B cell (primary cell): Measurements from ENCODE around the gene KCNH1. TPM values are rescaled to one million over a fixed set of nuclear protein-coding genes. Genes with fewer than 3 reads are reported as not detected.

ENCODE experiments used
- ATAC-seq: fragments of 200-7000 bp; cut with Tn5 transposase; one replicate; pipeline ENCODE4 v1.10.0; 2021; ENCODE audit warnings: low read depth, mild to moderate bottlenecking, moderate number of reproducible peaks, moderate library complexity
- CTCF ChIA-PET: fragments of 350-600 bp; sonication (Branson Sonifier 250); formaldehyde crosslinking; loops from one replicate; lab custom pipeline; 2021; ENCODE audit warnings: antibody characterized with exemption, inconsistent platforms; lab: Charles Lee
- POLR2A ChIA-PET: fragments of 350-600 bp; sonication (Branson Sonifier 250); formaldehyde crosslinking; loops from one replicate; lab custom pipeline; 2021; ENCODE audit warnings: antibody characterized with exemption; lab: Charles Lee
- DNase-seq: peaks from one replicate; pipeline ENCODE4 v3.0.0; 2013
- H2AFZ ChIP-seq: 2 replicates; pipeline ENCODE4 v1.6.1; 2012; ENCODE audit warnings: mild to moderate bottlenecking, low read depth, low read length; ENCODE audit not compliant: insufficient read depth, poor library complexity, severe bottlenecking
- H3K27ac ChIP-seq, 2 donors: 1 replicate in 1 of 2; 2 replicates in 1 of 2; pipeline ENCODE4 v1.5.1; 2012 to 2013; ENCODE audit warnings: low read length in 2 of 2, mild to moderate bottlenecking in 2 of 2, moderate library complexity in 1 of 2
- H3K27me3 ChIP-seq, 4 experiments: fragments of 200-600 bp in 1 of 4; sonication (generic) in 1 of 4; replicated peaks in 1 of 4; 1 replicate in 2 of 4; 2 replicates in 2 of 4; pipeline versions ENCODE4 v1.6.1 to v1.7.0; 2013 to 2016; ENCODE audit warnings: low read length in 3 of 4, mild to moderate bottlenecking in 2 of 4, mixed read lengths in 1 of 4, moderate library complexity in 1 of 4; ENCODE audit not compliant: insufficient read depth in 4 of 4, control insufficient read depth in 3 of 4; ENCODE audit errors: control extremely low read depth in 1 of 4
- H3K36me3 ChIP-seq, 2 experiments: replicated peaks in 1 of 2; 1 replicate in 1 of 2; 2 replicates in 1 of 2; pipeline versions ENCODE4 v1.6.1 to v1.7.1; 2013; ENCODE audit warnings: low read length in 1 of 2; ENCODE audit not compliant: insufficient read depth in 2 of 2, control insufficient read depth in 1 of 2; ENCODE audit errors: control extremely low read depth in 1 of 2, extremely low read depth in 1 of 2
- H3K4me1 ChIP-seq, 2 donors: fragments of 200-600 bp in 1 of 2; sonication (generic) in 1 of 2; 1 replicate in 1 of 2; 2 replicates in 1 of 2; pipeline versions ENCODE4 v1.5.1 to v1.6.1; 2013 to 2017; ENCODE audit warnings: low read length in 2 of 2; ENCODE audit not compliant: control insufficient read depth in 2 of 2, insufficient read depth in 2 of 2
- H3K4me2 ChIP-seq: replicated peaks from 2 replicates; pipeline ENCODE3; 2012; ENCODE audit warnings: mild to moderate bottlenecking, low read depth, low read length; ENCODE audit not compliant: poor library complexity, severe bottlenecking
- H3K4me3 ChIP-seq, 5 experiments: fragments of 200-600 bp in 1 of 5; sonication (generic) in 1 of 5; 1 replicate in 3 of 5; 2 replicates in 2 of 5; pipeline versions ENCODE4 v1.5.1 to v1.7.0; 2011 to 2016; ENCODE audit warnings: low read length in 4 of 5, mild to moderate bottlenecking in 4 of 5, low read depth in 2 of 5, control low read depth in 1 of 5, moderate library complexity in 1 of 5; ENCODE audit not compliant: insufficient read depth in 1 of 5; ENCODE audit errors: control extremely low read depth in 1 of 5, extremely low read depth in 1 of 5
- H3K79me2 ChIP-seq: fragments of 200-600 bp; sonication (generic); one replicate; pipeline ENCODE4 v1.6.0; 2016; ENCODE audit warnings: low read length; ENCODE audit not compliant: control insufficient read depth, insufficient read depth
- H3K9ac ChIP-seq: fragments of 200-600 bp; sonication (generic); 2 replicates; pipeline ENCODE4 v1.6.1; 2017; ENCODE audit warnings: mild to moderate bottlenecking, low read length, moderate library complexity
- H3K9me3 ChIP-seq, 3 donors: one replicate each; pipeline versions ENCODE4 v1.6.1 to v1.7.1; 2013; ENCODE audit warnings: low read length in 2 of 3; ENCODE audit not compliant: control insufficient read depth in 2 of 3, insufficient read depth in 1 of 3; ENCODE audit errors: control extremely low read depth in 1 of 3
- H4K20me1 ChIP-seq: 2 replicates; pipeline ENCODE4 v1.6.0; 2012; ENCODE audit warnings: mild to moderate bottlenecking, low read length; ENCODE audit not compliant: insufficient read depth, control insufficient read depth, poor library complexity, severe bottlenecking
- H3K27ac Mint-ChIP-seq: one replicate; pipeline ENCODE4 v1.8.0; 2021; ENCODE audit warnings: mixed read lengths
- H3K27me3 Mint-ChIP-seq: one replicate; pipeline ENCODE4 v1.8.0; 2021; ENCODE audit warnings: mixed read lengths
- H3K4me1 Mint-ChIP-seq: one replicate; pipeline ENCODE4 v1.8.0; 2021; ENCODE audit warnings: mixed read lengths
- H3K4me3 Mint-ChIP-seq: one replicate; pipeline ENCODE4 v1.8.0; 2021; ENCODE audit warnings: mixed read lengths
- H3K9me3 Mint-ChIP-seq: one replicate; pipeline ENCODE4 v1.8.0; 2022; ENCODE audit warnings: mixed read lengths; ENCODE audit not compliant: insufficient read depth
- EZH2 ChIP-seq: IDR thresholded peaks from 2 replicates; pipeline ENCODE4 v1.6.1; 2012; ENCODE audit warnings: borderline replicate concordance, low read depth, mild to moderate bottlenecking, moderate library complexity, low read length; ENCODE audit not compliant: insufficient read depth, poor library complexity, severe bottlenecking
- WGBS: methylation state at CpG from one replicate; pipeline ENCODE4 v1.1.5; 2013; ENCODE audit warnings: missing lambda C conversion rate; ENCODE audit not compliant: insufficient coverage; 5-methylcytosine and 5-hydroxymethylcytosine counted together
- intact Hi-C: fragments of 100-400 bp; cut with micrococcal nuclease; formaldehyde crosslinking; loops from one replicate; pipeline ENCODE4 v1.10.0; 2022
- polyA plus RNA-seq: library from polyadenylated mRNA; depleted of rRNA; stranded (reverse); fragments of >200 nt; gene quantifications from 2 replicates; pipeline ENCODE4 v1.2.3, GENCODE V29; 2012
- total RNA-seq, 2 donors: library from RNA; stranded (reverse); fragments of 120-200 nt in 1 of 2; gene quantifications; 1 replicate in 1 of 2; 2 replicates in 1 of 2; pipeline versions ENCODE4 v1.2.3 to v1.2.4, GENCODE V29; 2013 to 2022
- TF ChIP-seq, protein P1 (sequence below): fragments of 200-600 bp; IDR thresholded peaks from one replicate; pipeline ENCODE4 v1.8.0; 2022; ENCODE audit warnings: antibody characterized with exemption, mild to moderate bottlenecking

The KCNH1 gene
- total and polyA plus RNA-seq, 2 donors (not counting 1 experiment from before 2014, with no cell fraction given): not detected

DNA sequence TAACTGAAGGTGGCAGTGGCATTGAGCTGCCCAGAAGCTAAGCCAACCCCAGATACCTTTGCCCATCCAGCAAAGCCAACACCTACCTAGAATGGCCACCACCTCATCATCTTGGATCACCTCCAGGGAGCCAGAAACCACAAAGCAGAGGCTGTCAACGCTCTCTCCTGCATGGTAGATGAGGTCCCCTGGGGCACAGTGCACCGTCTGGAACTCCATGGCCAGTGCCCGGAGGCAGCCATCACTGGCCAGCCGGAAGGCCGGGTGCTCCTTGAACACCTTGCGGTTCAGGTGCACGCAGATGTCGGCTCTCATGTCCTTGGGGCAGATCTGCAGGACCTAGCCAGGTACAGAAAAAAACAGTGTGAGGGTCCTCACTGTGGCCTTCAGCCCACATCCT lies 336.5 kb downstream of the KCNH1 start:
- Histone ChIP-seq H3K79me2 (no peaks in the 10 kb centered on the region), H3K27ac (no peak overlapping the region), H3K9me3 (no peaks in the 10 kb centered on the region), H3K4me3 (no peak overlapping the region), H3K36me3 (no peaks in the 10 kb centered on the region), H3K4me2 (no peak overlapping the region), H3K27me3 (peaks cover 0 to 2% (median 0%) of the 10 kb centered on the region in 4 experiments), H2AFZ (no peak overlapping the region), H3K9ac (no peak overlapping the region), H3K4me1 (no peaks in the 10 kb centered on the region), H4K20me1 (no peaks in the 10 kb centered on the region)
- TF ChIP-seq, protein P1, sequence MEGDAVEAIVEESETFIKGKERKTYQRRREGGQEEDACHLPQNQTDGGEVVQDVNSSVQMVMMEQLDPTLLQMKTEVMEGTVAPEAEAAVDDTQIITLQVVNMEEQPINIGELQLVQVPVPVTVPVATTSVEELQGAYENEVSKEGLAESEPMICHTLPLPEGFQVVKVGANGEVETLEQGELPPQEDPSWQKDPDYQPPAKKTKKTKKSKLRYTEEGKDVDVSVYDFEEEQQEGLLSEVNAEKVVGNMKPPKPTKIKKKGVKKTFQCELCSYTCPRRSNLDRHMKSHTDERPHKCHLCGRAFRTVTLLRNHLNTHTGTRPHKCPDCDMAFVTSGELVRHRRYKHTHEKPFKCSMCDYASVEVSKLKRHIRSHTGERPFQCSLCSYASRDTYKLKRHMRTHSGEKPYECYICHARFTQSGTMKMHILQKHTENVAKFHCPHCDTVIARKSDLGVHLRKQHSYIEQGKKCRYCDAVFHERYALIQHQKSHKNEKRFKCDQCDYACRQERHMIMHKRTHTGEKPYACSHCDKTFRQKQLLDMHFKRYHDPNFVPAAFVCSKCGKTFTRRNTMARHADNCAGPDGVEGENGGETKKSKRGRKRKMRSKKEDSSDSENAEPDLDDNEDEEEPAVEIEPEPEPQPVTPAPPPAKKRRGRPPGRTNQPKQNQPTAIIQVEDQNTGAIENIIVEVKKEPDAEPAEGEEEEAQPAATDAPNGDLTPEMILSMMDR: no peak
- TF ChIP-seq EZH2: no peak
- no peak overlapping the region for H3K4me3 Mint-ChIP-seq
- intact Hi-C loops: no loop called here
- ATAC-seq: no peak
- ChIA-PET CTCF (no interaction called here), POLR2A (no interaction called here)
- no peaks in the 10 kb centered on the region for H3K9me3 Mint-ChIP-seq
- H3K27ac Mint-ChIP-seq: no peak overlapping the region
- peaks cover 12% of the 10 kb centered on the region for H3K27me3 Mint-ChIP-seq
- no peaks in the 10 kb centered on the region for H3K4me1 Mint-ChIP-seq
- DNase-seq: no peak
- WGBS: 90% methylated on average over 8 of the region's 8 CpGs

DNA sequence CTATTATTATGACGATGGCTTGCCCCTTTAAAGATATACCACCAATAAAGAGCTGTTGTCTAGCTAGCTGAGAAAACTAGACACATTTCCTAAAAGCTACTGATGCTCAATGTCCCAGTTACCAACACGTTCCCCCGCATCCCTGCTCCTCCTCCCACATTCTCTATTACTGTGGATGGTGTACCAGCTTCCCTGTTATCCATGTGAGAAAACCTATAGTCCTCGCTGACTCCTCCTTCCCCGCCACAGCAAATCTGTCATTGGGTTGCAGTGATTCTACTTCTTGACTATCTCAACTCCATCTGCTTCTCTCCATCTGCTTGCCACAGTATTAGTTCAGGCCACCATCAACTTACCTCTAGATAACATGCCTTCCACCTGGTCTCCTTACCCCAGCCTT lies 337.5 kb downstream of the KCNH1 start:
- Histone ChIP-seq H3K4me1 (no peaks in the 10 kb centered on the region), H3K9ac (no peak overlapping the region), H2AFZ (no peak overlapping the region), H3K27me3 (no peaks in the 10 kb centered on the region), H3K4me2 (no peak overlapping the region), H3K79me2 (no peaks in the 10 kb centered on the region), H3K36me3 (no peaks in the 10 kb centered on the region), H3K4me3 (no peak overlapping the region), H3K9me3 (no peaks in the 10 kb centered on the region), H3K27ac (no peak overlapping the region), H4K20me1 (no peaks in the 10 kb centered on the region)
- Mint-ChIP-seq H3K4me1 (no peaks in the 10 kb centered on the region), H3K9me3 (no peaks in the 10 kb centered on the region), H3K27me3 (peaks cover 12% of the 10 kb centered on the region), H3K4me3 (no peak overlapping the region), H3K27ac (no peak overlapping the region)
- DNase-seq (no peak), ATAC-seq (no peak)
- CTCF ChIA-PET: no interaction called here
- POLR2A ChIA-PET: no interaction called here
- 95% methylated on average over 4 of the region's 5 CpGs for WGBS
- intact Hi-C loops: no loop called here
- TF ChIP-seq, protein P1: no peak
- TF ChIP-seq EZH2: no peak
